Hepatocyte (in vitro differentiated cells): ENCODE results near the gene PTPRO. TPM values are rescaled to one million over a fixed set of nuclear protein-coding genes. Genes with fewer than 3 reads are reported as not detected.

Source experiments
- DNase-seq: peaks from one replicate; pipeline ENCODE4 v3.0.0-alpha.2; 2016; ENCODE audit warnings: low spot score
- H2AFZ ChIP-seq: fragments of 200-600 bp; sonication (generic); 2 replicates; pipeline ENCODE4 v1.6.0; 2016; ENCODE audit warnings: antibody characterized with exemption, mild to moderate bottlenecking
- H3K27ac ChIP-seq: fragments of 200-600 bp; sonication (generic); 2 replicates; pipeline ENCODE4 v1.5.1; 2016; ENCODE audit warnings: mild to moderate bottlenecking
- H3K27me3 ChIP-seq: fragments of 200-600 bp; sonication (generic); 2 replicates; pipeline ENCODE4 v1.6.1; 2016
- H3K36me3 ChIP-seq: fragments of 200-600 bp; sonication (generic); replicated peaks from 2 replicates; pipeline ENCODE4 v1.5.1; 2016; ENCODE audit warnings: low read depth; ENCODE audit not compliant: insufficient read depth
- H3K4me1 ChIP-seq: fragments of 200-600 bp; sonication (generic); 2 replicates; pipeline ENCODE4 v1.5.1; 2016; ENCODE audit warnings: mild to moderate bottlenecking, moderate library complexity; ENCODE audit not compliant: insufficient read depth
- H3K4me2 ChIP-seq: fragments of 200-600 bp; sonication (generic); 2 replicates; pipeline ENCODE4 v1.6.0; 2016
- H3K4me3 ChIP-seq: fragments of 200-600 bp; sonication (generic); 2 replicates; pipeline ENCODE4 v1.5.1; 2016; ENCODE audit warnings: mild to moderate bottlenecking
- H3K79me2 ChIP-seq: fragments of 200-600 bp; sonication (generic); 2 replicates; pipeline ENCODE4 v1.6.0; 2017; ENCODE audit warnings: mild to moderate bottlenecking
- H3K9me2 ChIP-seq: fragments of 200-600 bp; sonication (generic); replicated peaks from 2 replicates; pipeline ENCODE4 v1.6.0; 2017; ENCODE audit warnings: mild to moderate bottlenecking; ENCODE audit not compliant: insufficient read depth
- H3K9me3 ChIP-seq: fragments of 200-600 bp; sonication (generic); 2 replicates; pipeline ENCODE4 v1.5.1; 2016; ENCODE audit warnings: low read depth, mild to moderate bottlenecking
- H4K20me1 ChIP-seq: fragments of 200-600 bp; sonication (generic); 2 replicates; pipeline ENCODE4 v1.6.0; 2016; ENCODE audit warnings: mild to moderate bottlenecking; ENCODE audit not compliant: insufficient read depth, poor library complexity, severe bottlenecking
- EZH2 ChIP-seq: fragments of 200-600 bp; sonication (generic); IDR thresholded peaks from 2 replicates; pipeline ENCODE4 v1.6.1; 2016; ENCODE audit warnings: antibody characterized with exemption, mild to moderate bottlenecking, borderline replicate concordance
- EZH2phosphoT487 ChIP-seq: fragments of 200-600 bp; sonication (generic); IDR thresholded peaks from one replicate; pipeline ENCODE4 v1.6.1; 2018; ENCODE audit warnings: antibody characterized with exemption, mild to moderate bottlenecking, low read depth, moderate library complexity; ENCODE audit not compliant: unreplicated experiment, severe bottlenecking
- WGBS: methylation state at CpG from one replicate; pipeline ENCODE4 v1.1.6; 2016; ENCODE audit warnings: low lambda C conversion rate; ENCODE audit errors: missing lambda C conversion rate; 5-methylcytosine and 5-hydroxymethylcytosine counted together
- polyA plus RNA-seq: library from polyadenylated mRNA; unstranded; fragments of >200 nt; fragmentation: Nextera tagmentation; extraction: Ambion mirVana; gene quantifications from 2 replicates; pipeline ENCODE4 v1.2.1, GENCODE V29; 2016
- total RNA-seq: library from RNA; depleted of rRNA; stranded (reverse); fragments of >200 nt; gene quantifications from 2 replicates; pipeline ENCODE4 v1.2.3, GENCODE V29; 2014
- TF ChIP-seq, protein P1 (sequence below): fragments of 200-600 bp; sonication (generic); IDR thresholded peaks from 2 replicates; pipeline ENCODE4 v1.5.1; 2016; ENCODE audit warnings: antibody characterized with exemption, mild to moderate bottlenecking; ENCODE audit not compliant: poor library complexity

PTPRO gene
- total and polyA plus RNA-seq, 2 experiments from 2014 or later, result 0.60 to 0.65 TPM

DNA sequence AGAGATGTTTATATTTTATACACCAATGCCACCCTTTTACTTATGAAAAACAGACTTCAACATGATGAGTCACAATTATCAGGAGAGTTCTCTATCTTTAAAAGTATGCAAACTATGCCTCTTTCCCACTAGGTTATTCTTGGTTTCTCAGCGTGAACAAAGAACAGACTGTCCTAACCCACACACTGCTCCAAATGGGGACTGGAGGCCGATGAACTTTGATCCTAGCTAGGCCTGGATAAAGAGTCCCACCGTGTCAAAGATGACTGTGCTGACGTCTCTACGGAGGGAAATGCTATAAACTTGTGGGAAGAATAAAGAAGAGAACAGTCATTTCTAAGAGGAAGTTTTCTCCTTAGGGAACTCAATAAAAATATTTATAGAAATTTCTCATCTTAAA lies 306.8 kb downstream of the PTPRO start:
- Histone ChIP-seq H3K4me1 (peaks cover 28% of the 10 kb centered on the region), H3K79me2 (no peaks in the 10 kb centered on the region), H3K27me3 (no peaks in the 10 kb centered on the region), H4K20me1 (no peaks in the 10 kb centered on the region), H3K4me2 (peak overlapping the region; percentile 38), H2AFZ (no peak overlapping the region), H3K9me2 (no peaks in the 10 kb centered on the region), H3K27ac (peak overlapping the region; percentile 93), H3K36me3 (no peaks in the 10 kb centered on the region), H3K4me3 (no peak overlapping the region), H3K9me3 (no peaks in the 10 kb centered on the region)
- 5% methylated on average over 5 of the region's 5 CpGs for WGBS
- peak; percentile 74 for DNase-seq
- TF ChIP-seq, protein P1, sequence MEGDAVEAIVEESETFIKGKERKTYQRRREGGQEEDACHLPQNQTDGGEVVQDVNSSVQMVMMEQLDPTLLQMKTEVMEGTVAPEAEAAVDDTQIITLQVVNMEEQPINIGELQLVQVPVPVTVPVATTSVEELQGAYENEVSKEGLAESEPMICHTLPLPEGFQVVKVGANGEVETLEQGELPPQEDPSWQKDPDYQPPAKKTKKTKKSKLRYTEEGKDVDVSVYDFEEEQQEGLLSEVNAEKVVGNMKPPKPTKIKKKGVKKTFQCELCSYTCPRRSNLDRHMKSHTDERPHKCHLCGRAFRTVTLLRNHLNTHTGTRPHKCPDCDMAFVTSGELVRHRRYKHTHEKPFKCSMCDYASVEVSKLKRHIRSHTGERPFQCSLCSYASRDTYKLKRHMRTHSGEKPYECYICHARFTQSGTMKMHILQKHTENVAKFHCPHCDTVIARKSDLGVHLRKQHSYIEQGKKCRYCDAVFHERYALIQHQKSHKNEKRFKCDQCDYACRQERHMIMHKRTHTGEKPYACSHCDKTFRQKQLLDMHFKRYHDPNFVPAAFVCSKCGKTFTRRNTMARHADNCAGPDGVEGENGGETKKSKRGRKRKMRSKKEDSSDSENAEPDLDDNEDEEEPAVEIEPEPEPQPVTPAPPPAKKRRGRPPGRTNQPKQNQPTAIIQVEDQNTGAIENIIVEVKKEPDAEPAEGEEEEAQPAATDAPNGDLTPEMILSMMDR, result no peak
- TF ChIP-seq EZH2 (no peak), EZH2phosphoT487 (no peak)

DNA sequence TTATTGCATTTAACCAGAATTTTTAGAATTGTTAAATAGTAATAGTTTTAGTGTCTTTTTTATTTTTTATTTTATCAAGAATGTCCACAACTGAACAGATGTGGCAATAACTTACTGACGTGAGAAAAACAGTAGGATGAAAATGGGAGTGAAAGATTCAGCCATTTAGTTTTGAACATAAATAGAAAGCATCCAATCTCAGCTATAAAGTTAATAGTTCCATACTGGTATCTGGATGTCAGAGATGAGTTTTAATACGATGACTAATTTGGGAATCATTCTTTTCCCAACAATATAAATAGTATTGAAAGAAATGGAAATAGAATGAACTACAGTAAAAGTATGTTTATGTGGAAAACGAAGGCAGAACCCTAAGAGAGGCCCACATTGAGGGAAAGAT lies 307.5 kb downstream of the PTPRO start:
- Histone ChIP-seq H2AFZ (no peak overlapping the region), H3K4me3 (no peak overlapping the region), H3K27ac (peak overlapping the region; percentile 93), H3K36me3 (no peaks in the 10 kb centered on the region), H3K9me2 (no peaks in the 10 kb centered on the region), H3K9me3 (no peaks in the 10 kb centered on the region), H4K20me1 (no peaks in the 10 kb centered on the region), H3K4me2 (peak overlapping the region; percentile 38), H3K4me1 (peaks cover 28% of the 10 kb centered on the region), H3K27me3 (no peaks in the 10 kb centered on the region), H3K79me2 (no peaks in the 10 kb centered on the region)
- 78% methylated on average over 3 of the region's 3 CpGs for WGBS
- no peak for DNase-seq
- TF ChIP-seq EZH2phosphoT487, result no peak
- TF ChIP-seq, protein P1, result no peak

DNA sequence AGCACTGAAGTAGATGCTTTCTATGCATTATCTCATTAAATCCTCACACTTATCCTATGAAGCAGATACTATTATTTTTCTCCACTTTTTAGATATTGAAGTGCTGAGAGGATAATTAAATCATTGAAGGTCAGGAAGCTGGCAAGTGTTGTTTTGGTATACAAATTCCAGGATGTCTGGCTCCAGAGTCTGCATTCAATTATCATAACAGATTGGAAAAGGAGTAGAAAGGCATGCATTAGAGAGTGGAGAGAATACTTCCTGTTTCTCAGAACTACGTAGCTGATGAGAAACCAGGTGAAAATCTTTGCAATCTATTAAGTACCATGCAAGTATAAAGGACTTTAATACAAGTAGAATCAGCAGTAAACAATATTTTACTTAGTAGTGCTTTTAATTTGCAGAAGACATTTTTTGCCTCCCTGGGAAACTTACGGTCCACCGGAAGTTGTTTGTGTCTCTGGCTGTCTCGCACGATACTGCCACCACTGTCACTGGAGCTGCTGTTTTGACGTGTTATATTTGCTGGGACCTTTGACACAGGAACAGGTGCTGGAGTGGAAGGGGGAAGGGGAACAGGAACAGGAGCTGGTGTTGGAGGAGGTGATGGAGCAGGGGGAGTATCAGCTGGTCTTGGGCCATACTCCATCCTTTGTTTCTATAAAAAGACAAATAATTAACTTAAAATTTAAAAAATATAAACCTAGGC lies 308.9 kb downstream of the PTPRO start:
- Histone ChIP-seq H3K9me3 (no peaks in the 10 kb centered on the region), H3K4me2 (no peak overlapping the region), H2AFZ (no peak overlapping the region), H3K9me2 (no peaks in the 10 kb centered on the region), H4K20me1 (no peaks in the 10 kb centered on the region), H3K36me3 (no peaks in the 10 kb centered on the region), H3K27ac (peak overlapping the region; percentile 93), H3K27me3 (no peaks in the 10 kb centered on the region), H3K4me1 (peaks cover 28% of the 10 kb centered on the region), H3K4me3 (no peak overlapping the region), H3K79me2 (no peaks in the 10 kb centered on the region)
- WGBS, result 67% methylated on average over 6 of the region's 6 CpGs
- TF ChIP-seq EZH2 (no peak), EZH2phosphoT487 (no peak)
- TF ChIP-seq, protein P1, result no peak
- no peak for DNase-seq
